Hindlimb muscle (tissue), 1 donor: Measurements from ENCODE around the gene HUNK. TPM values are rescaled to one million over a fixed set of nuclear protein-coding genes. Genes with fewer than 3 reads are reported as not detected.
"Not testable (repeated sequence)": the region's sequence is repeated elsewhere in the genome, so short reads cannot be mapped to it uniquely, and the experiment has no call there.

Source experiments
- DNase-seq: peaks from one replicate; pipeline ENCODE4 v3.0.0-alpha.2; 2013
- polyA plus RNA-seq: library from polyadenylated mRNA; unstranded; fragments of 120-200 nt; gene quantifications from one replicate; pipeline ENCODE4 v1.2.1, GENCODE V29; 2013; ENCODE audit not compliant: insufficient read length

Gene HUNK
- polyA plus RNA-seq, 1 donor: 6.3 TPM

GRCh38 chr21:32003411-32003810 lies 130.6 kb downstream of the HUNK start:
- DNase-seq: no peak

- no peak for DNase-seq
Observed at GRCh38 chr21:32004291-32004690, 131.5 kb downstream of the HUNK start.

GRCh38 chr21:32007456-32007855 lies 134.6 kb downstream of the HUNK start:
- no peak for DNase-seq

- no peak for DNase-seq
Observed at GRCh38 chr21:32008714-32009113, 135.9 kb downstream of the HUNK start.

GRCh38 chr21:32009263-32009662 lies 136.4 kb downstream of the HUNK start:
- DNase-seq: no peak

DNA sequence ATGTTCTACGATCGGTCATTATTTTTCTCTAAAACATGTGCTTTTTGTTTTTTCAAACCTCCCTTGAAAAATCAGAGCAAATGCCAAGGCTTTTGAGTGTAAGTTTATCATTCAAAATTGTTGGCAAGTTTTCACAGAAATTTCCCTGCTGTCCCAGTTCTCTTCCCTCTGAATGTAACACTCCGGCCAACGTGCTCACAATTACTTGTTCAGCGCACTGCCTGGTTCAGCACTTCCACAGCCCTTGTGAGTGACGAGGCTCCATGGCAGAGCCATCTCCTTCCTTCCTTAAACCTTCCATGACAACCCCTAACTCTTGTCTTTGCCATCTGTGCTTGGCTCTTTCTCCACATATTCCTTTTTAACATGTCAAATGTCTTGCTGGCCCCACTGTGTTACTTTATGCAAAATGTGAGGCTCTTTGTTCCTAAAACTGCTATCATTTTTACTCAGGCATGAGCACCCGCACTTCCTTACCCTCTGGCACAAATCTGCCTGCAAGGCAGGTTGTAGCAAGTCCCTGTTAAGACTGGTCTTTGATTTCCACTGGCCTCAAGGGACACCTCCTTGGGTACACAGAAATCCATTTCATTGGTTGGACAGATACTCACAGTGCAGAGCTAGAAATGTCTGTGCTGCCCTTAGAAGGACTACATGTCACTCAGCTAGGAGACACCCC lies 142.8 kb downstream of the HUNK start:
- no peak for DNase-seq

GRCh38 chr21:32018381-32018780 lies 145.6 kb downstream of the HUNK start:
- no peak for DNase-seq

- no peak for DNase-seq
Observed at GRCh38 chr21:32020564-32020963, 147.7 kb downstream of the HUNK start.

- DNase-seq: peak; percentile 51
Observed at GRCh38 chr21:32021319-32021994, 148.6 kb downstream of the HUNK start.

- no peak for DNase-seq
Observed at GRCh38 chr21:32022146-32022545, 149.3 kb downstream of the HUNK start.

- no peak for DNase-seq
Observed at GRCh38 chr21:32030146-32030652, 157.4 kb downstream of the HUNK start.

DNA sequence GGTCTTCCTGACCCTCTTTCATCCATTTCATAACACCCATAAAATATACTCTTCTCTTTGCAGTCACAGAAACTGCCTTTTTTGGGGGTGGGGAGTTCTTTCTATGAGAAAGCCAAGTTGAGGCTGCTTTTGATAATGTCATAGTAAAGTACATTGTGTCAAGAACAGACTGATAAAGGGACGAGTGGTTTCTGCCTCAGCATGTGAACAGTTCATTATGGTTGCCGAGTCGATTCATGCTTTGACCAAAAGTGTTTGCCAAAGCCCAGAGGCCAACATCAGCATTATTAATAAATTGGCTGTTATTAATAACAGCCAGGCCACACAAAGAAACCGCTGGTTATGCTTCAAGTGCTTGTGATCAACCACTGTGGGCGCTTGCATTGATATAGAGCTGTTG lies 162.0 kb downstream of the HUNK start:
- no peak for DNase-seq

DNA sequence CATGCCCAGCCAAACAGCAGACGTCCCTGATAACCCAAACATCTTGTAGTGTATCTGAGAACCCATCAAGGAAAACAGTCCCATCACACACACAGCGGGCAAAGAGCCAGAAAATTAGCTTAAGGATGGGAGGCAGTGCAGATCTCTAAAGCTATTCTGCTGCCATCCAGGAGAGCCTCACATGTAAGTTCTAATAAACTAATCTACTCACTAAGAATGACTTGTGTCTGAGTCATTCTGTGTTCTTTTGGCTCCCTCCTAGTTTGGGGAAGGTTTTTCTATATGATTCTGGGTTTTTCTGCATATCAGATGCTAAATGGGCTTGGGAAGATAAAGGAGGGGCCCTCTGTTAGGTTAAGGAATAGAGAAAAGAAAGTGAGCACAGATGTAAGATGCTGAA lies 162.8 kb downstream of the HUNK start:
- DNase-seq: no peak

DNA sequence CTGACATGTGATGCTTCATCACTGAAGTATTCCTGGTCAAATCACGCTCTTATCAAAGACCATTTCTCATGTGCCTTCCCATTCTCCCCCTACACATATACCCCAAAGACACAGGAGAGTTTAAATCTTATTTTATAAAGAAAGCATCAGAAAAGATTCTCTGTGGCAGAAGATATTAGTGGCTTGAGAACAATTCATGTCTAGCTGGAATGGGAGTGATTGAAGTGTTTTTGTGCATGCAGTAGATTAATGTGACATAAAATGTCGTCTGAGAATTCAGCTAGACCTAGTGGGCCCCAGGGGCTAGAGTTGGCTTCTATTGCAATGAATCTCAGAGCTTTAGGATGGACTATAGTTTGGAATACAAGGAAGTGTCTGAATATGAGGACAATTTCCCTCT lies 163.9 kb downstream of the HUNK start:
- no peak for DNase-seq

GRCh38 chr21:32038751-32039150 lies 165.9 kb downstream of the HUNK start:
- DNase-seq: not testable (repeated sequence)

DNA sequence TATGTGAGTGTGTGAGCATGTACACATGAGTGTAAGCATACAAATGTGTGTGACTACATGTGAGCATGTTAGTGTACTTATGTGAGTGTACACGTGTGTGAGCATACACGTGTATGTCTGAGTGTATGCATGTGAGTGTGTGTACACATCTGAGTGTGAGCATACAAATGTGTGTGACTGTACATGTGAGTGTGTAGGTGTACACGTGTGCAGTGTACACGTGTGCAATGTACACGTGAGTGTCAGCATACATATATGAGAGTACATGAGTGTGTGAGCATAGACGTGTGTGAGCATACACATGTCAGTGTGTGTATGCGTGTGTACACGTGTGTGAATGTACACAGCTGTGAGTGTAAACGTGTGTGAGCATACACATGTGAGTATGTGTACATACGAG lies 170.6 kb downstream of the HUNK start:
- DNase-seq: no peak

- no peak for DNase-seq
Observed at GRCh38 chr21:32044205-32045180, 171.7 kb downstream of the HUNK start.

GRCh38 chr21:32046191-32046590 lies 173.4 kb downstream of the HUNK start:
- no peak for DNase-seq

GRCh38 chr21:32048353-32048752 lies 175.5 kb downstream of the HUNK start:
- no peak for DNase-seq
